Breast epithelium (tissue), 4 donors: ENCODE measurements around the gene RPS6KA3. TPM values are rescaled to one million over a fixed set of nuclear protein-coding genes. Genes with fewer than 3 reads are reported as not detected.

Source experiments
- DNase-seq, 2 donors: peaks; one replicate each; pipeline ENCODE4 v3.0.0-alpha.2; 2019; ENCODE audit warnings: low spot score in 2 of 2
- H3K27ac ChIP-seq, 2 donors: fragments of 200-600 bp; sonication (generic) in 1 of 2; one replicate each; pipeline ENCODE4 v1.5.1; 2016 to 2019; ENCODE audit warnings: mild to moderate bottlenecking in 1 of 2
- H3K27me3 ChIP-seq, 2 donors: fragments of 200-600 bp; sonication (generic) in 1 of 2; one replicate each; pipeline versions ENCODE4 v1.5.1 to v1.6.0; 2017 to 2019; ENCODE audit warnings: control low read depth in 1 of 2, mild to moderate bottlenecking in 1 of 2
- H3K36me3 ChIP-seq: fragments of 200-600 bp; one replicate; pipeline ENCODE4 v1.5.1; 2019
- H3K4me1 ChIP-seq, 2 donors: fragments of 200-600 bp; sonication (generic); one replicate each; pipeline ENCODE4 v1.5.1; 2016 to 2019; ENCODE audit warnings: control low read depth in 1 of 2
- H3K4me3 ChIP-seq, 3 donors: fragments of 200-600 bp; sonication (generic); 1 replicate in 2 of 3; 2 replicates in 1 of 3; pipeline ENCODE4 v1.5.1; 2016 to 2019; ENCODE audit warnings: mild to moderate bottlenecking in 3 of 3, moderate library complexity in 2 of 3
- H3K9me3 ChIP-seq, 2 donors: fragments of 200-600 bp; sonication (generic) in 1 of 2; one replicate each; pipeline ENCODE4 v1.5.1; 2016 to 2019; ENCODE audit warnings: control low read depth in 1 of 2
- POLR2A ChIP-seq: fragments of 450-650 bp; IDR thresholded peaks from one replicate; pipeline ENCODE4 v1.6.1; 2016; ENCODE audit warnings: antibody characterized with exemption, mild to moderate bottlenecking, moderate library complexity
- POLR2AphosphoS5 ChIP-seq, 3 donors: sonication (generic); formaldehyde crosslinking; IDR thresholded peaks; one replicate each; pipeline ENCODE4 v1.6.1; 2017; ENCODE audit warnings: antibody characterized with exemption in 3 of 3
- intact Hi-C: fragments of 100-400 bp; cut with DNase I; formaldehyde crosslinking; loops from one replicate; pipeline ENCODE4 v1.15.1; 2023; ENCODE audit warnings: low total_unique reads
- total RNA-seq, 3 donors: library from RNA; depleted of rRNA; stranded (reverse); fragments of >200 nt; gene quantifications; one replicate each; pipeline ENCODE4 v1.1.0, GENCODE V29; 2016
- TF ChIP-seq, protein P1 (sequence below), 3 donors: fragments of 450-650 bp; IDR thresholded peaks; one replicate each; pipeline ENCODE4 v1.5.1; 2016 to 2017; ENCODE audit warnings: antibody characterized with exemption in 3 of 3, mild to moderate bottlenecking in 3 of 3, moderate library complexity in 3 of 3

Gene RPS6KA3
- total RNA-seq, 3 donors from 2014 or later: 35.7 to 41.0 (median 37.0) TPM

- Histone ChIP-seq H3K9me3 (no peaks in the 10 kb centered on the region), H3K36me3 (no peaks in the 10 kb centered on the region), H3K27me3 (peaks cover 0 to 16% of the 10 kb centered on the region in 2 donors), H3K27ac (no peak overlapping the region), H3K4me1 (no peaks in the 10 kb centered on the region), H3K4me3 (no peak overlapping the region)
- TF ChIP-seq POLR2A (no peak), POLR2AphosphoS5 (IDR thresholded peaks at IDR 0.05) (no peak)
- TF ChIP-seq, protein P1, sequence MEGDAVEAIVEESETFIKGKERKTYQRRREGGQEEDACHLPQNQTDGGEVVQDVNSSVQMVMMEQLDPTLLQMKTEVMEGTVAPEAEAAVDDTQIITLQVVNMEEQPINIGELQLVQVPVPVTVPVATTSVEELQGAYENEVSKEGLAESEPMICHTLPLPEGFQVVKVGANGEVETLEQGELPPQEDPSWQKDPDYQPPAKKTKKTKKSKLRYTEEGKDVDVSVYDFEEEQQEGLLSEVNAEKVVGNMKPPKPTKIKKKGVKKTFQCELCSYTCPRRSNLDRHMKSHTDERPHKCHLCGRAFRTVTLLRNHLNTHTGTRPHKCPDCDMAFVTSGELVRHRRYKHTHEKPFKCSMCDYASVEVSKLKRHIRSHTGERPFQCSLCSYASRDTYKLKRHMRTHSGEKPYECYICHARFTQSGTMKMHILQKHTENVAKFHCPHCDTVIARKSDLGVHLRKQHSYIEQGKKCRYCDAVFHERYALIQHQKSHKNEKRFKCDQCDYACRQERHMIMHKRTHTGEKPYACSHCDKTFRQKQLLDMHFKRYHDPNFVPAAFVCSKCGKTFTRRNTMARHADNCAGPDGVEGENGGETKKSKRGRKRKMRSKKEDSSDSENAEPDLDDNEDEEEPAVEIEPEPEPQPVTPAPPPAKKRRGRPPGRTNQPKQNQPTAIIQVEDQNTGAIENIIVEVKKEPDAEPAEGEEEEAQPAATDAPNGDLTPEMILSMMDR (IDR thresholded peaks at IDR 0.05): no peak
- DNase-seq: no peak
- intact Hi-C loops: no loop called here
Measured at GRCh38 chrX:20101934-20102581, 164.7 kb downstream of the RPS6KA3 start.

Other genes with a start within 250 kb of the RPS6KA3 start
- 1 to 10 TPM in 2 of 3 donors, under 1 TPM in 1; 0.48 to 2.2 (median 1.3) TPM for gene MAP7D2, start 150.0 kb downstream of the RPS6KA3 start, total RNA-seq
- gene EIF1AX, start 125.1 kb downstream of the RPS6KA3 start, total RNA-seq: 10 to 100 TPM; 34.1 to 66.6 (median 52.4) TPM